Jurkat, Clone E6-1 (cell line): ENCODE measurements around the gene PSMC5.
A peak's percentile ranks its signal among the peaks of the same experiment; 100 is the strongest.

Source experiments
- DNase-seq: peaks from one replicate; pipeline ENCODE4 v3.0.0-alpha.2; 2011; ENCODE audit warnings: low read depth, low spot score
- H3K4me3 ChIP-seq: 2 replicates; pipeline ENCODE4 v1.5.1; 2011; ENCODE audit warnings: mild to moderate bottlenecking, low read length, control low read depth, moderate library complexity

PSMC5 gene

DNA sequence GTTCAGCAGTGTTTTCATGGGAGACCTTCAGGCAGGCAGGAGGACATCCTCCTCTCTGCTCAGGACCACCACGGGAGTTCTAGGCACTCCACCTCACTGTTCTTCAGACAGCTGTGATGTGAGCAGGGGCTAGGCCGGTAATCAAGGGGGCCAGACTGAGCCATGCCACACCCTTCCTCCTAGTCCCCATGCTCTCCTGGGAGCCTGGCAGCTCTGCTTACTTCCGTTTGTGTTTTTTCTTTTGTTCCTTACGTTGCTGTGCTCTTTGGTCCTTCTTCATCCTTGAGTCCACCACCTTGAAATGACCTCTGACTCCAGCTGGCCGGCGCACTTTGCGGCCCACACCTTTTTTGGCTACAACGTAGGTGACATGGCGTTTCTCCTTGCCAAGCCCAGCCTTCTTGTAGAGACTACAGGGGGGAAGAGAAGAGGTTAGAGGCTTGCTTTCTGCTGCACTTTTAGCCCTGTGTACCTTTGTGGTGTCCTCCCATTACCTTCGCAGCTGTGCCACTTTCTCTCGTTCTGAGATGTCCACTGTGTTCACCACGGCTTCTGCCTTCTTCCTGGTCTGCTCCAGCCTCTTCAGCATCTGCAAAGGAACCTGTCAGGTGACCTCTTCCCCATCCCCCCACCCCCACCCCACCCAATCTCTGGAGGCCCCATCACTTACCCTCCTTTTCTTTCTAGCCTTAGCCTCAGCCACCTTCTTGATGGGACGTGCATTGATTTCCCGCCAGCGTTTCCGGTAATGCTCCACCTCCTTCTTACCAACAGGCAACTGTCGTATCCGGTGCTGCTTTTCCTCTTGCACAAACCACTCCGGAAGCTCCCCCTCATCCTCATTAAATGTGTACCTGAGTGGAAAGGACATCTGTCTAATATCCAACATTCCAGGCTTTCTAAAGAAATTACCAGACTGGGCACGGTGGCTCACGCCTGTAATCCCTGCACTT, 7.4 kb upstream of the PSMC5 start:
- peak; percentile 92 for DNase-seq
- H3K4me3 ChIP-seq, result peak overlapping the region; percentile 51

DNA sequence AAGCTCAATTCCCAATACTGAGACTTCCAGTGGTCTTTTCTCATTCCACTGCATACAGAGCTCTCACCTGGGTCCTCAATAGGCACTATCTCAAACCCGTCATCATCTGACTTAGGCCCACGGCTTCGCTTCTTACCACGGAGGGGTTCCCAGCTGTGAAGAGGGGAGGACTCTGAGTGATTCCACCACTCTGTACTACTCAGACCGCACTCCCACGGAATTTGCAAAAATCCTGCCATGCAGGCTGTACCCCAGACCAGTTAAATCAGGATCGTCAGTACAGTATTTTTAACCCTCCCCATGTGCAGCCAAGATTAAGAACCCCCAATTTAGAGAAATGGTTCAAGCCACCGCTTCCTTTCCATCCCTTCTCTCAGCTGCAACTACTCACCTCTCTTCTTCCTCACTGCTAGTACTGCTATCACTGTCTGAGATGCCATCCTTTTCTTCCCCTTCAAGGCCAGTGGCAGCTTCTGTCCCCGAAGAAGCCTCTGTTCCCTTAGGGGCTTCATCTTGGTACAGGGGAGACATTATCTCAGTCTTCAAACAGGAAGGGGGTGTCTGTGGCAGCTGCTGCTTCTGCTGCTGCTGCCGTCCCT, 6.2 kb upstream of the PSMC5 start:
- no peak for DNase-seq
- peak overlapping the region; percentile 20 for H3K4me3 ChIP-seq

DNA sequence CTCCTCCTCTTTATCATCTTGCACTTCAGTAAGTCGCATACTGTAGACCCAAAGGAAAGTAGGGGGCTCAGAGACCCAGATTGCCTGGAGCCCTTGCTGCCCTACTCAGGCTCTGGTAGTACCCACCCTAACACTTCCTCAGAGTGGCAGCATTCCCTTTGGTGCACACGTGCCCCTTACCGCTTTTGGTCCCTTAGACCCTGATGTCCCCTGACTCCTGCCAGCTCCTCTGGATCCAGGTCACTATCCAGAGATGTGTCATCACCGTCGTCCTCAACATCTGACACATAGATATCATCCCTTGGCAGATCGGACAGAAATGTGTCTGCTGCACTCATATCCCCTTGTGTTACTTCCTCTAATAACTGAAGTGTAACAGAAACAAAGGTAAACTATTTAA, 5.4 kb upstream of the PSMC5 start:
- no peak for DNase-seq
- H3K4me3 ChIP-seq, result no peak overlapping the region

DNA sequence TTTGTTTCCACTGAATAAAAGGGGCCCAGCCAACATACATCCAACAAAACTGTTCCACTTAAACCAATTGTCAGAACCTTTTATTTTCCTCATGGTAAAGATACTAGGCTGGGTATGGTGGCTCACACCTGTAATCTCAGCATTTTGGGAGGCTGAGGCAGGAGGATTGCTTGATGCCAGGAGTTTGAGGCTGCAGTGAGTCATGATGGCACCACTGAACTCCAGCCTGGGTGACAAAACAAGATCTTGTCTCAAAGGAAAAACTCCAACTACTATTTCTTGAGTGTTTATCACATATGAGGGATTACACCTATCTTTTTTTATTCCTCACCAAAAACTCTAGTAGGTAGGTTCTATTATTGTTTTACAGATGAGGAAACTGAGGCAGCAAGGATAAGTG, 4.7 kb upstream of the PSMC5 start:
- H3K4me3 ChIP-seq, result no peak overlapping the region
- DNase-seq, result no peak

DNA sequence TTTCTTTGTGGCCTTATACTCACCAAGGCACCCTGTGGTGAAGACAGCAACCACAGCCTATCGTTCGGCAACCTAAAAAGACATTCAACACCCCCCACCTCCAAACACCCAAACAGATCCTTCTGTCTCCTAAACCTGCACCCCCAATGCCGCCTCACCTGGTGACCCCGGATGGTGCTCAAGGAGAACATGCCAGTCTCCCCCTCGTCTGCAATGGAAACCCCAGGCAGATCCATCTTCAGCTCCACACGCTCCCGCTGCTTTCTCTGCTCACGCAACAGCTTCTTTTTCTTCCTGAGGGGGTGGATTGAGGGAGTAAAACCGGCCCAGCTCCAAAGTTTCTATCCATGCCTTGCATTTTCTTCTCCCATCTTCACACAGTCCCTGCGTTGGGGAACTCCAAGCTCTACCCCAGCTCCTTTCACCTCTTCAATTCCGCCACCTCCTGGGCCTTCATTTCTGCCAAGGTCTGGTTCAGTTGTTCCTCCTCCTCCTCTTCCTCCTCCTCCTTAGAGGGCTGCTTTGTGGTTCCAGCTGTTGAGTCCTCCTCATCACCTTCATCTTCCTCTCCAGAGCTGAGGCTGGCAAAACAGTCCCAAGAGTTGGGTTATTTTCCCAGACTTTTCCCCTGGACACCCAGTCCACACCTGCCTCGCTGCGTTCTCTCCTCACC, 3.4 kb upstream of the PSMC5 start:
- H3K4me3 ChIP-seq, result no peak overlapping the region
- DNase-seq, result peak; percentile 48

DNA sequence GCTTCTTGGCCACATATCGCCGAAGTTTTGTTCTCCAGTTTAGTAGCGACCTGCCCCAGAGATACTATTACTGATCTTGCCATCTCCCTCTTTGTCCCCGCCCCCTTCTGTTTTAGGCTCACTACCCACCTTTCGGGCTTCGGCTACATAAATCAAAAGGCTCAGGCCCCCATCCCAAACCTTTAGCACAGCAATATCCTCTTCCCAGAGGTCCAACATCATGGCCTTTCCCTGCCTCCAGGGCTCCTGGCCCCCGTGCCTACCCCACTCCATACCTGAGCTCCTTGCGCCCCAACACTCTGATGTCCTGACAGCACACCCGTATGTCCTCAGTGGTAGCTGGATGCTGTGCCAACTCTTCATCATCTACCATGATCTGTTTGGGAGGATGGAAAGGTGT, 2.9 kb upstream of the PSMC5 start:
- no peak overlapping the region for H3K4me3 ChIP-seq
- no peak for DNase-seq

DNA sequence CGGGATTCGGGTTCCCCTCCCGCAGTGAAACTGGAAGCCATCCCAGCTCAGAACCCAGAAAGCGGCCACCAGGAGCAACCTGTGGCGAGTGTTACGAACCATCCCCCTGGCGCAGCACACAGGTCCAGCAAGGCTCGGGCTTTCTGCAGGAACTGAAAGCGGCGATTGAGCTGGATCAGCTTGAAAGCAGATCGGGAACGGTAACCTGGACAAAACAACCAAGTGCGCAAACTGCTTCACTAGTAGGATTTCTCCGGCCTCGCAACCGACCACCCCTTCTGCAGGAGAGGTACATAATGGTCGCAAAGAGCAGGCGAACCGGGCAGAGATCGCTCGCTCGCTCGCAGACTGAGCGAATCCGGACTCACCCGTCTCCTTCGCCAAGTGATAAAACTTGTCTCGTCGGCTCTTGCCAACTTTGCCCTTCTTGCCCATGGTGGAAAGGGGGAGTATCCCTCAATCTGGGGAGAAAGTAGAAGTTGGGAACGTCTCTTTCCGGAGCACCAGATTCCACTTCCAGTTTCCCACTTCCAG, 696 bp upstream of the PSMC5 start:
- H3K4me3 ChIP-seq, result peak overlapping the region; percentile 99
- no peak for DNase-seq

DNA sequence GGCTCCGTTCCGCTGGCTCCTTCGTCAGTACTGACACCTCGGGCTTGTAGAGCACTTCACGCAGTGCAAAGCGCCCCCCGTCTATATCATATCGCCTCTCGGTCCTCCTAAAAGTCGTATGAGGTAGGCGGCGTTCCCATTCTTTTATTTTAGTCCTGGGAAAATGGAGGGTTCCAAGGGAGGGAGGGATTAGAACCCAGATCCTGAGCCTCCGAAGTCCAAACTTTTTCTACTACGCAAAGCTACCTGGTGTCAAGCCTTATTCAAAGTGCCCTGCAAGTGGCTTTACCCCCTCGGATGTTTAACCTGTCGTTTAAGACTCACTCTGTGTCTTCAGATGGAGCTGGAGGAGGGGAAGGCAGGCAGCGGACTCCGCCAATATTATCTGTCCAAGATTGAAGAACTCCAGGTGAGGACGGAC, 580 bp downstream of the PSMC5 start:
- no peak for DNase-seq
- peak overlapping the region; percentile 99 for H3K4me3 ChIP-seq

DNA sequence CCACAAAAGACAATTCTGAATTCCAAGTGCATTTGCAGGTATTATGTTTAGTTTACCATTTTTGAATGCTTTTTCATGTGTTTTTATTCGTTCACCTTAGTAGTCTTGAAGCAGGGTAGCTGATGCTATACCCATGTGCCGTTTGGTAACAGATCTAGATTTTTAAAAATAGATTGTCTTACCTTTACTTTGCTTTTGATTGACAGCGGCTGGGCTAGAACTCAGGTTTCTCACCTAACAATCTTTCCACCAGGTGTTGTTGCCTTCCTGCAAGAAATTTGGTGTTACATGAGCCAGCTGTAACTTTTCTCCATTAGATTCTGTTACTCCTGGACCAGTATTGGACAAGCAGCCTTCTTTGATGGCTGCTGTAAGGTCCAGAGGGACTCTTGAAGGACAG, 1.7 kb downstream of the PSMC5 start:
- H3K4me3 ChIP-seq, result peak overlapping the region; percentile 99; the same call in 1 of the 2 replicates
- no peak for DNase-seq

DNA sequence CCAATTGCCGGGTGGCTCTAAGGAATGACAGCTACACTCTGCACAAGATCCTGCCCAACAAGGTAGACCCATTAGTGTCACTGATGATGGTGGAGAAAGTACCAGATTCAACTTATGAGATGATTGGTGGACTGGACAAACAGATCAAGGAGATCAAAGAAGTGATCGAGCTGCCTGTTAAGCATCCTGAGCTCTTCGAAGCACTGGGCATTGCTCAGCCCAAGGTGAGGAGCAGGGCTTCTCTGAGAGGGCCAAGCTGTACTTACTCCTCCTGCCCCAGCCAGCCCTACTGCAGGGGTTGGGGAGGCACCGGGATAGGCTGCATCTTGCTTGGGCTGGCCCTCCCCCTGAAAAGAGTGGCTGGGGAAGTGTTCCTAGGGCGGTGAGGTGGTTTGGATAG, 3.0 kb downstream of the PSMC5 start:
- H3K4me3 ChIP-seq, result no peak overlapping the region
- DNase-seq, result no peak

DNA sequence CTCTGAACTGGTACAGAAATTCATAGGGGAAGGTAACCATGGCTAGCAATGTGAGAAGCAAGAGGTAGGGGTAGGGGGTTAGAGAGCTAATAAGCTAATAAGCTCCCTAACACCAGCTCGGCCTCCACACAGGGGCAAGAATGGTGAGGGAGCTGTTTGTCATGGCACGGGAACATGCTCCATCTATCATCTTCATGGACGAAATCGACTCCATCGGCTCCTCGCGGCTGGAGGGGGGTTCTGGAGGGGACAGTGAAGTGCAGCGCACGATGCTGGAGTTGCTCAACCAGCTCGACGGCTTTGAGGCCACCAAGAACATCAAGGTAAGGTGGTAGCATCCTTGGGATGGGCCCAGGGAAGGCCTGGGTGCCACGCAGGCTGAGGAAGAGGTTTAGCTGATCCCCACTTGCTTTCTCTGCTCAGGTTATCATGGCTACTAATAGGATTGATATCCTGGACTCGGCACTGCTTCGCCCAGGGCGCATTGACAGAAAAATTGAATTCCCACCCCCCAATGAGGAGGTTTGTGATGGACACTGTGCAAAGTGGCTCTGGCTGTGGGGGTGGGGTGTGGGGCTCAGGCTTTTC, 3.8 kb downstream of the PSMC5 start:
- no peak for DNase-seq
- H3K4me3 ChIP-seq, result no peak overlapping the region

DNA sequence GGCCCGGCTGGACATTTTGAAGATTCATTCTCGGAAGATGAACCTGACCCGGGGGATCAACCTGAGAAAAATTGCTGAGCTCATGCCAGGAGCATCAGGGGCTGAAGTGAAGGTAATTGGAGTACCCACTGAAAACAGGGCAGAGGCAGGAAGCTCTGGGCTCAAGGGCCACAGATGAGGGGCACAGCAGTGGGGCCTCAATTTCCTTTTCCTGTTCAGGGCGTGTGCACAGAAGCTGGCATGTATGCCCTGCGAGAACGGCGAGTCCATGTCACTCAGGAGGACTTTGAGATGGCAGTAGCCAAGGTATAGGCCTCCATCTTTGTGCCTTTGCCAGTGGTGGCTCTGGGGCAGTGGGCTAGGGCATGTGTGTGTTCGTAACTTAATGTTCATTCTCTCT, 4.3 kb downstream of the PSMC5 start:
- H3K4me3 ChIP-seq, result no peak overlapping the region
- DNase-seq, result no peak

DNA sequence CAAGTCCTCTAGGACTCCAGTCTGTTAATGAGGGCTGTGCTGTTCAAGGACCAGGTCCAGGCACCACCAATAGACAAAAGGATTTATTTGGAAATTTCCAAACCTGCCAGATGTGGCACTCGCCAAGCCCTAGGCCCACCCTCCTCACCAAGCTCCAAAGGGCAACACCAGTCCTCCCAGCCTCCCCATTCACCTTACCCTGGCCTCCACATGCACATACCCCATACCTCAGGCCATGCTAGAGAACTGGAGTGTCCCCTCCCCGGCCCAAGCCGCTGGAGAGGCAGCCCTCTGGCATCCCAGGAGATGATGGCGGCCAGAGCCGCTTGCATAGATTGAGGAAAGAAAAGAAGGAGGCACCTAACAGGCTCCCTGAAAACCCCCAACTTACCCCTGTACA, 4.8 kb downstream of the PSMC5 start:
- no peak for DNase-seq
- H3K4me3 ChIP-seq, result no peak overlapping the region

DNA sequence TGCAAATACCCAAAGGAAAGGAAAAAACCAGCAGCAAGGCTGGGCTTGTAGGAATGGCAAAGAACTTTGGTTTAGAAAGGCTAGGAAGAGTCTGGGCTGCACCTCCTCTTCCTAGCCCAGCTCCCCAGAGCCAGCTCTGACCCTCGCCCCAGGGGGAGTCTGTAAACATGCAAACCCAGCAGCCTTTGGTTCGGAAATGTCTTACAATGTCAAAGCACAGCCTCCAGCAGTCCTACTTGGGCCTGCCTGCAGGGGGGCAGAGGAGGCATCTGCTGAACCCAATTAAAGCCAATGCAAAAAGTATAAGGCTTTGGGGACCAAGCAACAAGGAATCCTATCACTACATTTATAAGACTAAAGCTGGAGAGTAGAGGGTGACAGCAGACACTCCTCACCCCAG, 5.2 kb downstream of the PSMC5 start:
- no peak for DNase-seq
- no peak overlapping the region for H3K4me3 ChIP-seq

DNA sequence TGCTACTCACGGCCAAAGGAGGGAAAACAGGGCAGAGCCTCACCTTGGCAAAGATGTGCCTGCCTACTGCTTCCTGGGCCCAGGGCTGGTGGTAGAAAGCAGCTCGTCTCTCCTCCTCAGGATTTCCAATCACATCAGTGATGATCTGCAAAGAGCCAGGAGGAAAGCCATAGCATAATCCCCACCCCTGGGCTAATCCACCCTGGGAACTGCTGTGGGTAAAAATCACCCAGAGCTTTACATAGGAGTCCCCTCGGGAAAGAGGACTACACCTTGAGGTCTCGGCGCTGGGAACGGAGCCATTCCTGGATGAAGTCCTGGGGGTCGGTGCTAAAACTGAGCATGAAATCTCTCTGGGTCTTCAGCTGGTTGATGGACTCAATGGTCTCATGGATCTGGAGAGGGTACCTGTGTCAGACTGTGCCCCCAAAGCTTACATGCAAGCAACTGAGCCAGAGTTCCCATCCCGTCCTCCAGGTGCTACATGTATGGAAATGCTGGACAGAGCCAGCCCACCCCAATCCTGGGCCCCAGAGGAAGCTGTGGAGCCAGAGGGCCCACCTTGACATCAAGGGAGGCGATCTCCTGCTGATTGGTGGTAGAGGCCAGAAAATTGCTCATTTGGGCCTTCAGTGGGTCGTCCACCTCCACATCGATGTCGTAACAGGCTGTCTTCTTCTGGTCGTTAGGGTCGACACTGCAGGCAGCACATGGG, 6.0 kb downstream of the PSMC5 start:
- no peak overlapping the region for H3K4me3 ChIP-seq
- DNase-seq, result no peak

DNA sequence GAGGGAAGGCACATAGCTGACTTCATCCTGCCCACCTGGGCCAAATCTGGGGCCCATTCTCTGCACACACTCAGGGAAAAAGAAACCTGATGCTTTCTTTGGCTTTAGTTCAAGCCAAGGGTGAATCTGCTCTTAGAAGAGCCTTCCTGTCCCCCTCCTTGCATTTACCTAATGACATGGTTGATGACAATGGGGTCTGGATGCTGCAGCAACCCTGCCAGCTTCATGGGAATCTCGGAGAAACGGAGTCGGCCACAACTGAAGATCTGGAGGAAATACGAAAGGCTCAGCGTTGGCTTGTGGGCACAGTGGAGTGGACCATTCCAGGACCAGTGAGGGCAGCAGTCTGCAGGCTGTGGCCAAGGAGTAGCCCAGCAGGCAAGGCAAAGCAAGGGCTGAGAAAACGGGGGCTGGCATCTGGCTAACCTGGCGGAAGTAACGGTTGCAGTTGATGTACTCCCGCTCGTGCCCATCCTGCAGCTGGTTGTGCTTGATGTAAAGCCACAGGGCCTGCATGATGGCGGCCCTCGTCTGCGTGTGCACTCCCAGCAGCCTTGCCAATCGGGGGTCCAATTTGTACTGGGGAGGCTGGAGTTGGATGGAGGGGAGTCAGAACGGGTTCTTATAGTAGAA, 6.6 kb downstream of the PSMC5 start:
- DNase-seq, result no peak
- no peak overlapping the region for H3K4me3 ChIP-seq

DNA sequence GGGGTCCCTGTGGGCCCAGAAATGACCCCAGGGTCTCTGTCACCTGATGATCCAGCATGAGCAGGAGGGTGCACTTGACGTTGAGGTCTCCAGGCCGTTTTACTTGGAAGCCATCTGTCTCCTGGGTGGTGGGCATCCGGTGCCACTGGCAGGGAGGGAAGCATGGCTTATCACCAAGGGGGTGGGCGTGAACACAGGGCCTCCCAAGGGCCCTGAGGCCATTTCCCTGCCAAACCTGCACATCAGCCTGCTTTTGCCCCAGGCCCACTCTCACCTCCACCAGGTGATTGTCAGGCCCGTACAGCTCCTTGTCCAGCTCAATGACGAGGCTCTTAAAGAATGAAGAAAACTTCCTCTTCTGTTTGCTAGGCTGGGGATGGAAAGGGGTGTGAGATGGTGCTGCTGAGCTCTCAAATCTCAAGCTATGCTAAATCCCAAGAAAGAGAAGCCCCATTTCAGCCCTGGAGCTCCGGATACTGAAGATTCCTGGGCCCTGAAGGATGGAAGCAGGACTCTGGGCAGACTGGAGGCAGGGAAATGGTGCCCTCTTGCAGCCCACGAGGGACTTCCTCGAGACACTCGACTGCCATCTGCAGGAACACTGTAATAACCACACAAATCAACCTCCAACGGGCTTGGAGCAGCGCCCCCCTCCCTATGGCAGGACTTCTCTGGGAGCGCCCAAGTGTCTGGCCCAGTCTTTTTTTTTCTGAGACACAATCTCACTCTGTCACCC, 7.4 kb downstream of the PSMC5 start:
- peak; percentile 61 for DNase-seq
- no peak overlapping the region for H3K4me3 ChIP-seq

DNA sequence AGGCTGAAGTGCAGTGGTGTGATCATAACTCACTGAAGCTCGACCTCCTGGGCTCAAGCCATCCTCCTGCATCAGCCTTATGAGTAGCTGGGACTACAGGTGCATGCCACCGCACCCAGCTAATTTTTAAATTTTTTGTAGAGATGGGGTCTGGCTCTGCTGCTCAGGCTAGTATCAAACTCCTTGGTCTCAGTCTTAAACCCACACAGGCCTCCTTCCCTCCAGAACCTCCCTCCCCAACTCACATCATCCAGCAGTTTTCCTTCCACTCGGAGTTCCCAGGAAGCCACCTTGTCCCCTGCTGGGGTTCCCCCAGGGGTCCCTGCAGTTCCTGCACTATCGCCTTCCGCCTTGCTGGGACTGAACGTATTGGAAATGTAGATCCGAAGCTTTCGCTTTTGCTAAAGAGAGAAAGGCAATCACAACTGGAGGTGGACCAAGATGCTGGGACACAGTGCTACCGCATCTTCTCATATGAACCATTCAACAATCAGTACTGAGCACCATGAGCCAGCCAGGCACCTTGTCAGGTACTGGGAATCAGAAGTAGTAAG, 8.0 kb downstream of the PSMC5 start:
- no peak for DNase-seq
- no peak overlapping the region for H3K4me3 ChIP-seq
